GM19328 (cell line): Measurements from ENCODE around the gene AHNAK2.
"Not testable (repeated sequence)": the region's sequence is repeated elsewhere in the genome, so short reads cannot be mapped to it uniquely, and the experiment has no call there.

Experiments
- ATAC-seq: cut with Tn5 transposase; IDR thresholded peaks from one replicate; pipeline ENCODE4 v1.9.1; 2021; ENCODE audit warnings: mild to moderate bottlenecking, moderate library complexity; ENCODE audit not compliant: unreplicated experiment

AHNAK2 gene

DNA sequence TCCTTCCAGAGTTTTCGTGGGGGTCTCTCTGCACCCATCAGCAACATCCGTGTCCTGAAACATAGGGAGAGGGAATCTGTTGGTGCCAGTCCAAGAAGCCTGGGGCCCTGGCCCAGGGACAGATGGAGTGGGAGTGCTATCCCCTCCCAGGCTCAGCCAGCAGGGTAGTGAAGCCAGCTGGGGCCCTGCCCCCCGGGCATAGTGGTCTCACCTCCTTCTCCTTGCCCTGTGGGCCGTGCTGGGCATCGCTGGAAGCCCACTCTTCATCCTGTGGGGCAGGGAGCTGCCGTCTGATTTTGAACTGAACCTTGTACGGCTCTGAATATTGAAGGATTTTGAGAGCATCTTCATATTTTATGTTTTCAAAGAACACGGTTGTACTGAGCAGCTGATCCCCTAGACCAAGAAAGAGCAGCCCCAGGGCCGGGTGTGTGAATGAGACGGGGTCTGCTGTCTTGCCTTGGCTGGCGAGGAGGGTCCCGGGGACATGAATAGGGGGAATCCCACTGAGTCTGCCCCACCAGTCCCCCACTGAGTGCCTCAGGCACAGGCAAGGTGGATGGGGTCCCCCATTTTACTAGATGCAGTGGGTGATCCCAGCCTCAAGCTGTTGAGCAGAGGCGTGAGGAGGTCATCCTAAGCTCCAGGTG, 23.3 kb downstream of the AHNAK2 start:
- no peak for ATAC-seq

- no peak for ATAC-seq
These were observed 24.1 kb downstream of the AHNAK2 start for GRCh38 chr14:104953896-104954656.

- no peak for ATAC-seq
These were observed 25.1 kb downstream of the AHNAK2 start for GRCh38 chr14:104953097-104953496.

DNA sequence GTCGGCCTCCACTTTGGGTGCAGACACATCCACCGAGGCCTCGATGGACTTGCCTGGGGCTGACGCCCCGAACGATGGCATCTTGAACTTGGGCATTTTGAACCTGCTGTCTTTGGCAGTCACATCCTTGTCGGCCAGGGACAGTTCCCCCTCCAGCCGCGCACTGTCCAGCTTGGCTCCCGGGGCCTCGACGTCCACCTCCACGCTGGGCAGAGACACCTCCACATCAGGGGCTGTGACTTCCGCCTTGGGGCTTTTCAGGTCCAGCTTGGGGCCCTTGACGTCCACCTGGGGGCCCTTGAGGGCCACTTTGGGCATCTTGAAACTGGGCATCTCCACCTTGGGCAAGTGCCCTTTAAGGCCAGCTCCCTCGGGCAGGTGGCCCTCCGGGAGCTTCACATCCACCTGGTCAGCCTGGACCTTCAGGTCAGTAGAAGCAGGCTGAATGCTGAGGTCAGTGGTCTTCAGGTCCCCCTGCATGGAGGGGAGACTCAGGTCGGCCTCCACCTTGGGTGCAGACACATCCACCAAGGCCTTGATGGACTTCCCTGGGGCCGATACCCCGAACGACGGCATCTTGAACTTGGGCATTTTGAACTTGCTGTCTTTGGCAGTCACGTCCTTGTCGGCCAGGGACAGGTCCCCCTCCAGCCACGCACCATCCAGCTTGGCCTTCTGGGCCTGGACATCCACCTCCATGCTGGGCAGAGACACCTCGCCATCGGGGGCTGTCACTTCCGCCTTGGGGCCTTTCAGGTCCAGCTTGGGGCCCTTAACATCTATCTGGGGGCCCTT, 26.1 kb downstream of the AHNAK2 start:
- not testable (repeated sequence) for ATAC-seq

DNA sequence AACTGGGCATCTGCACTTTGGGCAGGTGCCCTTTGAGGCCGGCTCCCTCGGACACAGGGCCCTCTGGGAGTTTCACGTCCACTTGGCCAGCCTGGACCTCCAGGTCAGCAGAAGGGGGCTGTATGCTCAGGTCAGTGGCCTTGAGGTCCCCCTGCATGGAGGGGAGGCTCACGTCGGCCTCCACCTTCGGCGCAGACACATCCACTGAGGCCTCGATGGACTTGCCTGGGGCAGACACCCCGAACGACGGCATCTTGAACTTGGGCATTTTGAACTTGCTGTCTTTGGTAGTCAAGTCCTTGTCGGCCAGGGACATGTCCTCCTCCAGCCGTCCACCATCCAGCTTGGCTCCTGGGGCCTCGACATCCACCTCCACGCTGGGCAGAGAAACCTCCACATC, 27.5 kb downstream of the AHNAK2 start:
- ATAC-seq = not testable (repeated sequence)

DNA sequence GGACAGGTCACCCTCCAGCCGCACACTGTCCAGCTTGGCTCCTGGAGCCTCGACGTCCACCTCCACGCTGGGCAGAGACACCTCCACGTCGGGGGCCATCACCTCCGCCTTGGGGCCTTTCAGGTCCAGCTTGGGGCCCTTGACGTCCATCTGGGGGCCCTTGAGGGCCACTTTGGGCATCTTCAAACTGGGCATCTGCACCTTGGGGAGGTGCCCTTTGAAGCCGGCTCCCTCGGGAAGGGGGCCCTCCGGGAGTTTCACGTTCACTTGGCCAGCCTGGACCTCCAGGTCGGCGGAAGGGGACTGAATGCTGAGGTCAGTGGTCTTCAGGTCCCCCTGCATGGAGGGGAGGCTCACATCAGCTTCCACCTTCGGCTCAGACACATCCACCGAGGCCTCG, 28.2 kb downstream of the AHNAK2 start:
- no peak for ATAC-seq

DNA sequence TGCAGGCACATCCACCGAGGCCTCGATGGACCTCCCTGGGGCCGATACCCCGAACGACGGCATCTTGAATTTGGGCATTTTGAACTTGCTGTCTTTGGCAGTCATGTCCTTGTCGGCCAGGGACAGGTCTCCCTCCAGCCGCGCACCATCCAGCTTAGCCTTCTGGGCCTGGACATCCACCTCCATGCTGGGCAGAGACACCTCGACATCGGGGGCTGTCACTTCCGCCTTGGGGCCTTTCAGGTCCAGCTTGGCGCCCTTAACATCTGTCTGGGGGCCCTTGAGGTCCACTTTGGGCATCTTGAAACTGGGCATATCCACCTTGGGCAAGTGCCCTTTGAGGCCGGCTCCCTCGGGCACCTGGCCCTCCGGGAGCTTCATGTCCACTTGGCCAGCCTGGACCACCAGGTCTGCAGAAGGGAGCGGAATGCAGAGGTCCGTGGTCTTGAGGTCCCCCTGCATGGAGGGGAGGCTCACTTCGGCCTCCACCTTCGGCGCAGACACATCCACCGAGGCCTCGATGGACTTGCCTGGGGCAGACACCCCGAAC, 28.7 kb downstream of the AHNAK2 start:
- ATAC-seq = not testable (repeated sequence)

- ATAC-seq = no peak
These were observed 29.5 kb downstream of the AHNAK2 start for GRCh38 chr14:104948736-104949031.

DNA sequence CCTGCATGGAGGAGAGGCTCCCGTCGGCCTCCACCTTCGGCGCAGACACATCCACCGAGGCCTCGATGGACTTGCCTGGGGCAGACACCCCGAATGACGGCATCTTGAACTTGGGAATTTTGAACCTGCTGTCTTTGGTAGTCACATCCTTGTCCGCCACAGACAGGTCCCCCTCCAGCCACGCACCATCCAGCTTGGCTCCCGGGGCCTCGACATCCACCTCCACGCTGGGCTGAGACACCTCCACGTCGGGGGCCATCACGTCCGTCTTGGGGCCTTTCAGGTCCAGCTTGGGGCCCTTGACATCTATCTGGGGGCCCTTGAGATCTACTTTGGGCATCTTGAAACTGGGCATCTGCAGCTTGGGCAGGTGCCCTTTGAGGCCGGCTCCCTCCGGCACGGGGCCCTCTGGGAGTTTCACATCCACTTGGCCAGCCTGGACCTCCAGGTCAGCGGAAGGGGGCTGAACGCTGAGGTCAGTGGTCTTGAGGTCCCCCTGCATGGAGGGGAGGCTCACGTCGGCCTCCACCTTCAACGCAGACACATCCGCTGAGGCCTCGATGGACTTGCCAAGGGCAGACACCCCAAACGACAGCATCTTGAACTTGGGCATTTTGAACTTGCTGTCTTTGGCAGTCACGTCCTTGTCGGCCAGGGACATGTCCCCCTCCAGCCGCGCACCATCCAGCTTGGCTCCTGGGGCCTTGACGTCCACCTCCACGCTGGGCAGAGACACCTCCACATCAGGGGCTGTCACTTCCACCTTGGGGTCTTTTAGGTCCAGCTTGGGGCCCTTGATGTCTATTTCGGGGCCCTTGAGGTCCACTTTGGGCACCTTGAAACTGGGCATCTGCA, 30.1 kb downstream of the AHNAK2 start:
- ATAC-seq = not testable (repeated sequence)

GRCh38 chr14:104947201-104947600, 31.0 kb downstream of the AHNAK2 start:
- not testable (repeated sequence) for ATAC-seq

GRCh38 chr14:104945986-104946965, 31.9 kb downstream of the AHNAK2 start:
- ATAC-seq = not testable (repeated sequence)

DNA sequence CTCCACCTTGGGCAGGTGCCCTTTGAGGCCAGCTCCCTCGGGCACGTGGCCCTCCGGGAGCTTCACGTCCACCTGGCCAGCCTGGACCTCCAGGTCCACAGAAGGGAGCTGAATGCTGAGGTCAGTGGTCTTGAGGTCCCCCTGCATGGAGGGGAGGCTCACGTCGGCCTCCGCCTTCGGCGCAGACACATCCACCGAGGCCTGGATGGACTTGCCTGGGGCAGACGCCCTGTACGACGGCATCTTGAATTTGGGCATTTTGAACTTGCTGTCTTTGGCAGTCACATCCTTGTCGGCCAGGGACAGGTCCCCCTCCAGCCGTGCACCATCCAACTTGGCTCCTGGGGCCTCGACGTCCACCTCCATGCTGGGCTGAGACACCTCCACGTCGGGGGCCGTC, 32.9 kb downstream of the AHNAK2 start:
- ATAC-seq = not testable (repeated sequence)

- ATAC-seq = not testable (repeated sequence)
These were observed 33.6 kb downstream of the AHNAK2 start for GRCh38 chr14:104944436-104945205.

DNA sequence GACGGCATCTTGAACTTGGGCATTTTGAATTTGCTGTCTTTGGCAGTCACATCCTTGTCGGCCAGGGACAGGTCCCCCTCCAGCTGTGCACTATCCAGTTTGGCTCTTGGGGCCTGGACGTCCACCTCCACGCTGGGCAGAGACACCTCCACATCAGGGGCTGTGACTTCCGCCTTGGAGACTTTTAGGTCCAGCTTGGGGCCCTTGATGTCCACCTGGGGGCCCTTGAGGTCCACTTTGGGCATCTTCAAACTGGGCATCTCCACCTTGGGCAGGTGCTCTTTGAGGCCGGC, 34.2 kb downstream of the AHNAK2 start:
- ATAC-seq = not testable (repeated sequence)

GRCh38 chr14:104943216-104944015, 34.8 kb downstream of the AHNAK2 start:
- ATAC-seq = not testable (repeated sequence)

GRCh38 chr14:104942586-104942985, 35.6 kb downstream of the AHNAK2 start:
- no peak for ATAC-seq

- ATAC-seq = no peak
These were observed 36.4 kb downstream of the AHNAK2 start for GRCh38 chr14:104941508-104942365.
